CD4-positive, alpha-beta T cell treated with Interferon alpha-2 for 1 hour (primary cell): ENCODE results near the gene ZNF516.

Experiments
- DNase-seq, 2 donors: peaks; one replicate each; pipeline ENCODE4 v3.0.0-alpha.2; 2020 to 2022

ZNF516 gene

DNA sequence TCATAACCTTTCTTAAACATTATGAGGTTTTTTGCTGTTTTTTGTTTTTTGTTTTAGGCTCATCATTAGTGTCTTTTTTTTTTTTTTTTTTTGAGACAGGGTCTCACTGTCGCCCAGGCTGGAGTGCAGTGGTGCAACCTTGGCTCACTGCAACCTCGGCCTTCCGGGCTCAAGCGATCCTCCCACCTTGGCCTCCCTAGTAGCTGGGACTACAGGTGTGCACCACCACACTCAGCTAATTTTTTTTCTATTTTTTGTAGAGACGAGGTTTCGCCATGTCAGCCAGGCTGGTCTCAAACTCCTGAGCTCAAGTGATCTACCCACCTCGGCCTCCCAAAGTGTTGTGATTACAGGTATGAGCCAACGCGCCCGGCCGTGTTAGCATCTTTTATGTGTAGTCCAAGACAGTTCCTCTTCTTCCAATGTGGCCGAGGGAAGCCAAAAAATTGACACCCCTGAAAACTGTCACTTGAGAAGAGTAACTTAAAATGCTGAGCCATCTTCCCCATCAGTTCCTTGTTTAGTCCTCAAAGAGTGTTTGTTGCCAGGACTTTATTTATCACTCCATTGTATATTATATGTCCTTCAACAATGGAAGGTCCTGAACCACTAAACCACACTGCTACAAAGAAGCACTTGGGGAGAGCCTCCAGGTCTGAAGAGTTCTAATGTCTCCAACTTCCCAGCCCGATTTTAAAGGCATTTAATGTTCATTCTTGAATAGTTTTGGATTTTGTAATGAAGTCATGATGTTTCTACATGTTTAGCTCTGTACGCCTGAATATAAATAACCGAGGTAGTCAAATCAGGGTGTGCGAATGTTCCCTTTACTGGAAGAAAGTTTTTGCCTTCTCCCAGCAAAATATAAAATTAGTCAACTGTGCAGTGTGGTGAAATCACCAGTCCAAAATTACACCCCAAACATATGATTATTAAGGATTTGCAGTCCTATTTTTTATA, 26.4 kb downstream of the ZNF516 start:
- DNase-seq = no peak

DNA sequence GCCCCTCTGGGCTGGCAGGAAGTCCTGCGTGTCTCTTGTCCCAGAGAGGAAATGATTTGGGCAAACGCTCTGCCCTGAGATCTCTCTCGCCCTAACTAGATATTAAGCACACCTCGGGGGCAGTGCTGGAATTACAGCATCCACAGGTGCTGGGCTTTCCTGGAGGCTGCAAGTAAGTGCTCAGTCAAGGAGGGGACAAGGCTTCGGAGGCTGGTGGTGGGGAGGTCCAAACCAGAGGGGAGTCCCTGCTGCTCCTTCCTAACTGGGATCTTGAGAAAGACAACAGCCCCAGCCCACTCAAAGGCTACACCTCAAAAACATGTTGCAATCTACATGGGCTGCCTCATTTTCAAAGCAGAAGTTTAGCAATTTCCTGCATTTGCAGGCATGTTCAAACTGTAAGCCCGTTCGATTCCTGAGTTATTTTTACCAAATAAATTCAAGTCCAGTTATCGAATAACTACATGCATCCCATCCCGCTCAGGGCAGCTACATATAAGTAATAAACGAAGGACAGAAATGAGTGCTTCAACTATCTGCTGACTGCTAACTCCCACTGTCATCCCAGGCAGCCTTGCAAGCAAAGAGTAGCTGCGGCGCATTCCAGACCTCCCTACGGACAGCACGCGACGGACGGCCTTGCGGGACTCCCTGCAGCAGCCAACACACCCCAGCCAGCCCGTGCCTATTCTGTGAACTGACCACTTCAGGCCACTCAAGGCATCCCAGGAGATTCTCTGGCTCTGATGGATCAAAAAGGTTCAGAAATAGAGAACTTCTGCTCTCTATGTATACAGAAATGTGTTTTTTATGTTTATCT, 27.5 kb downstream of the ZNF516 start:
- DNase-seq = peak in 1 of 2 donors; percentile 28

DNA sequence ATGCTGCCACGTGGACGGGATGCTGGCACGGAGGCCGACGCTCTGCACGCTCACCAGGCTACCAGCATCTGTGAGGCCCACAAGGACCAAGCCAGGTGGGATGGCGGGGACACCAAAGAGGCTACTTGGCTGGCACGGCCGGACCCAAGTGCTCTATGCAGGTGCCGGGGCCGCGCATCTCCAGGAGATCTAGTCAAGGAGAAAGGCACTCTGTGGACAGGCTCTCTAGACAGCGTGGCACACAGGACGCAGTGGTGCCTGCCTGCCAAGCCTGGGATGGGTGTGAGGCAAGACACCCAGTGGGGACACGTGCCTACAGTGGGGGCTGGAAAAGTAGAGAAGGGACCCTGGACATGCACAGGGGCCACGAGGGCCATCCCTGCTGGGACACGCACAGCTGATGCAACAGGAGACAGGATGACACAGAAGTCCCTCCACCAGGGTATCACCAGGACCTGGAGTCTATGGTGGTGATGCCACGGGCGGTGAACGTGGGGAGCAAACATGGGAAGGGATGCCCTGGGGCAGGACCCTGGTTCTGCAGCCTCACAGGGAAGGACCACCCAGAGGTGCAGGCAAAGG, 28.5 kb downstream of the ZNF516 start:
- no peak for DNase-seq

DNA sequence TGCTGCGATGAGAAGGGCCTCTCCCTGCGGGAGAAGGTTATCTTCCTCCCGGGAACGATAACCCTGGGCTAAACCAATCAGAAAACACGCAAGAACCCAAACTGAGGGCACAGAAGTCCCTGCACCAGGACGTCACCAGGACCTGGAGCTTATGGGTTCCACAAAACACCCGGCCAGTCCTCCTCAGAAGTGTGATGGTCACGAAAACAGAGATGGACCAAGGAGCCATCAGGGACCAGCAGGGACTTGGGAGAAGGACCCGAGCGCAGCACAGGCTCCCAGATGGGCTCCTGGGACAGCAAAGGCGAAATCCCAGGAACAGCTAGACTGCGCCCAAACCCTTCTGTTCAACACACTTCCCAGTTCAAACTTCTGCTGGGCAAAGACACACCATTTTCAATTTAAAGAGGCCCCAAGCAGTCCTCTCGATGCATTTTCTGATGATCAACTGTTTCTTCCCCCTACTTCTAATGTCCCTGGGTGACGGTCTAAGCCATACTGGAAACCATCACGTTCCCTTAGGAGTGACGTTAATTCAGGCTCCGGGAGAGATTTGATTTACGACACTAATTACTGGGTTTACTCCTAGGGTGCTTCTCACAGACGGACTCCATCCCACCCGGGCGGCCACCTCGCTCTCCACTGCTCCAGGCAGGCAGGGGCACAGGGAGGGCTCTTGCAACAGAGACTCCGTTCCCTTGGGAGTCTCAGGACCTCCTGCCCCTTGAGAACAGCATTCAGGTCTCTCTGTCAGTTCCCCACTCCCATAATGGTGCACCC, 29.2 kb downstream of the ZNF516 start:
- DNase-seq = no peak

DNA sequence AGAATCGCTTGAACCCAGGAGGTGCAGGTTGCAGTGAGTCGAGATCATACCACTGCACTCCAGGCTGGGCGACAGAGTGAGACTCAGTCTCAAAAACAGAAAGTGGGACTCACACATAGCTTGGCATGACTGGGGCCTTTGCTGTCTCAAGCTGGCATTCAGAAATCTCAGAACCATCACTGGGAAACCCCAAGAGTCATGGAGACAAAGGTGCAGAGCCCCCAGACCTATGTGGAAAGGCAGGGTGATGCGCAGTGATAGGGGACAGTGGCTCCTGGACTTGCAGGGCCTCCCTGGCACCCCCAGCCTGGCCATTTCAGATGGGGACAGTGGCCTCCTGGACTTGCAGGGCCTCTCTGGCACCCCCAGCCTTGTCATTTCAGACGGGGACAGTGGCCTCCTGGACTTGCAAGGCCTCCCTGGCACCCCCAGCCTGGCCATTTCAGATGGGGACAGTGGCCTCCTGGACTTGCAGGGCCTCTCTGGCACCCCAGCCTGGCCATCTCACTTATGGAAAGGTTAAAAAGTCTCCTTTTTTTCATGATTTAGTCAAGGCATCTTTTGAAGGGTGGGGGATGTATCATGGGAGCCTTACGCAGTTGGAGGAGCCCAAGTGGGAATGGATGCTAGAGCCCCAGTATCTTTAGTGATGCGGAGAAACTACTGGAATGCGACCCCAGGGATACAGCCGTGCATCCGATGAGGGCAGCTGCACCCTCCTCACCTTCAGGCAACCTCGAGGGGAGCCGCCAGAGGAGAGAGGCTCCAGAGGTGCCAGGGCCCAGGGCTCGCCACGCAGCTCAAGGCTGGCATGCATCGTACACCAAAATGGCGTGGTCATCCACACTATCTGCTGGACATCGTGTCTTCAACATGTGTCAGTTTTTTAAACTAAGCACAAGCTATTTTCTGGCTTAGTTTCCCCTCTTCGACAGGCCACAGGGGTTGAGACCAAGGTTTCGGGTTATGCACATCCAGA, 30.5 kb downstream of the ZNF516 start:
- no peak for DNase-seq

DNA sequence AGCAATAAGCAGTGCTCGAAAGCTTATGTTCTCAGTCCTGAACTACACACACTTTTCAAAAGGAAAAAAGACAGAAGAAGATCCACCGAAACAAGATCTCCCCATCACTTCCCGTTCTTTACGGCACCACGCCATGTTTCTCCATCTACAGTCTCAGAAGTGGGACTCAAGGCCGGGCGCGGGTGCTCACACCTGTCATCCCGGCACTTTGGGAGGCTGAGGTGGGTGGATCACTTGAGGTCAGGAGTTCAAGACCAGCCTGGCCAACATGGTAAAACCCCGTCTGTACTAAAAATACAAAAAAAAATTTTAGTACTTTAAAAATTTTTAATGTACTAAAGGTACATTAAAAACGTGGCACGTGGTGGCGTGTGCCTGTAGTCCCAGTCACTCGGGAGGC, 31.2 kb downstream of the ZNF516 start:
- no peak for DNase-seq

DNA sequence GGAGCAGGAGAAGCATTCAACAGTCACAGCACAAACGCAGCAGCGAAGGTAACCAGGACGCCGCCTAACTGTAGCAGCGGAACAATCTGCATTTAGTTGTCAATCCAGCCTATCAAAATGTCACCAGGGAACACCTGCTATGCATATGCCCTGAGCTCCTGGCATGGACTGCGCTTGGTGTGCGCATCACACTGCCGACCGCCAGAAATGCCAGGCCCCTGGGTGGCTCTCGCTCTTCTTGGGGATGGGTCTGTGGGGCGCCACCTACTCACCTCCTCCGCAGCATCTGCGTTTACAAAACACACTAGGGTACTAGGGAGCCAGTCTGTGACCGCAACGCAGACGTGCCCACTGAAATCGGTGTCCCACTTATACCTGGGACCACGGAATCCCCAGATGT, 31.7 kb downstream of the ZNF516 start:
- no peak for DNase-seq

DNA sequence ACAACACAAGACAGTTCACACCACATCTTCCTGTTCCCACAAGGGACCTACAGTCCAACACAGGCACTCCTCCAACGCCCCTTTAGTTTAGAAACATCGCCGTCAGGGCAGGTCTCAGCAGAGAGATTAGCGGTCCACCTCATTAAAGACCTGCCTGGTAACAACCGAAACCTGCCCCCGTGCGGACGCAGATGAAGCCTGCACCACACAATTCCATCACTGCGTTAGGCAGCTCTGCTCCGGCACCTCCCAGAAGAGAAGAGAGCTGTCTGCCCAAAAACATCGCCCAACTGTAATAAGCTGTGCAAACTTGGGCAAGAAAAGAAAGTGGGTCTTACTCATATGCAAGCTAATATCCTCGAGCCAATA, 32.7 kb downstream of the ZNF516 start:
- DNase-seq = no peak

DNA sequence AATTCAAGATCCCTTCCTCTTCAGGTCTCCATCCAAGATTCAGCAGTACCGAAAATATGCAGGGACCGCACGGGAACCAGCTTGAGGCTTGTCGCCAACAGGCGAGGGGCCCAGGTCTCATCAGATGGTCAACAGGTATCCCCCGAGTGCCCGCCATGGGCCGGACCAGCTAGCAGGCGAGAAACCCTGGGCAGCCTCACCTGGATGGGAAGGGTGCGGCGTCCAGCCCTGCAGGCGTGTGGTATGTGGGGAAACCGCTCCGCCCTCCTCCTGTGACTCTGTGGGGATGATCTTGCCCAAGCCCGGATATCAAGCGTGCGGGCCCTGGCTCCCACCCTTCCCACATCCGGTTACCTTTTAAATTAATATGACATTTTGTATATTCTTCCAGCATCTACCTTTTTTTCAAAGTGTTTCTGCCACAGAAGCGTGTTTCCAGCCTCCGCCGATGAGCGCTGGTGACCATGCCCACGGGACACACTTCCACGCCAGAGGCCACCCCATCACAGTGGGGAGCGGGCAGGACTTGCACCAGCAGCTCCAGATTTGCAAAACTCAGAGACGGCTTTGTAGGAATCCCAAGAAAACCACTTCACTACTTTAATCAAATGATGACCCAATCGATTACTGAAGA, 33.2 kb downstream of the ZNF516 start:
- DNase-seq = no peak

DNA sequence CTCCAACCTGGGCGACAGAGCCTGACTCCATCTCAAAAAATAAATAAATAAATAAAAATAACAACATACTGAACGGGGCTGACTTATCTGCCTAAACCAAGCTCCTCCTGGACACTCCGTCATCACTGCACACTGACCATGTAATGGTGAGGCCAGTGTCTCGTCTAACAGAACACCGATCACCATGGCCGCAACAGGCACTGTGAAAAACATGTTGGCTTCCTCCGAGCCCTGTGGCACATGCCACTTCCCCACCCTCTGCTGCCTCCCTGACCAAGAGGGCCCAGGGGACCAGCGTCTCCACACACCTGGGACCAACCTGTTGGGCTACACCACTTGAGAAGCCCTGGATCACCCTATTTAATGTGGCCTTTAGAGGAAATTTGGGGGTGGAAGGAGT, 33.9 kb downstream of the ZNF516 start:
- DNase-seq = no peak

DNA sequence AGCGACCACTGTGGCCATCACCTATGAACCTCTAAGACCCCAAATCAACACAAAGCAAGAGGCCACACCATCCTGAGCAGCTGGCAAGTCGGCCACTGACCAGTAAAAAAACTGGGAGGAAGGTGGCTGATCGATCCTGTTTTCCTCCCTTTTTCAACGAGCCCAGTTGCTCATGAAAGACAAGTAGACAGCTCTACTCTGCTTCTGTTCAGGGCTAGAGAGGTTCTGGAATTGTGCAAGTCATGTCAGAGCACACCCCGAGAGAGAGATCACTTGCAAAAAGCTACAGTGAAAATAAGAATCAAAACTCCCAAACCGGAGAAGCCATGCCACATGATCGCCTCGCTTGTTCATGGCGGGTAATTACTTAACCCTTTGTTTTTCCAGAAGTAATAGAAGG, 34.6 kb downstream of the ZNF516 start:
- DNase-seq = no peak

DNA sequence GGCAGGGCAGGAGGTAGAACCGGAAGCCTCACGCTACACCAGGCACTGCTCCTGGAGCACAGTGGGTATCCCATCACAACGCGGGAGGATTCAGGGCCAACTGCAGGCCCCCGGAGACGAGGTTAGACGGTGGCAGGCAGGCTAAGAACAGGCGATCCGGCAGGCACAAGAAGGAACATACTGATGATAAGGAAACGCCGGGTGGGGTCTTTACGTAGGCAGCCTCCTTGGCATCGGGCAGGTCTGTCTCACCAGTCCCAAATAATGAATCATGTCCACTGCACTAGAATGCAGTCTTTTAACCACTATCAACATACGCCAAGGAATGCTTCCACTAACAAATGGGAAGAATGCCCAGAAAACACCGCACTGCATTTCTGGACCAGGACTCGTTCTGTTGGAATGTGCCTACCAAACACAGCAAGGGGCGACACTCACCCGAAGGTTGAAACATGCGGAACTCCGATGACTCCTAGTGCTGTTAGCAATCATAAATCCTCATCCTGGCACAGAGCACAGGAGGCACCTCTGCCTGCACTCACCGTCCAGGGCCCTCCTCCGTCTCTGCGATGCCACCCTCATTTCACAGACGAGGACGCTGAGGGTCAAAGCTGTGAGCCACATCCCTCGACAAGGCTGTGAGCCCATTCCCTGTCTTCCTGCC, 35.2 kb downstream of the ZNF516 start:
- no peak for DNase-seq

DNA sequence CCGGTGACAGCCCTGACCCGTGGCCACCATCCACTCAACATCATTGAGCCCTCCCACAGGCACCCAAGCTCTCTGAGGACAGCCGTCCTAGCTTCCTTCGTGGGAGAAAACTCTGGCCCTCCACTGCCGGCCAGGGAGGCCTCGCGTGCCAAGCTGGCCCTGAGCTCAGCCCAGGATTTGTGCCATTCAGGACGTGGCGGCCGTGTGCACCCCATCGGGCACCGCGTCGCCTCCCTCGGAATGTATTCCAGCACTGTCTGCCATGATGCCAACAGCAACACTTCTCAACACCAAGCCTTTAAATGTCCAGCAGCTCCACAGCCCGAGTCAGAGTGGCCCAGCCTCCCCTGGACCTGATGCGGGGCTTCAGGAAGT, 35.7 kb downstream of the ZNF516 start:
- DNase-seq = no peak

DNA sequence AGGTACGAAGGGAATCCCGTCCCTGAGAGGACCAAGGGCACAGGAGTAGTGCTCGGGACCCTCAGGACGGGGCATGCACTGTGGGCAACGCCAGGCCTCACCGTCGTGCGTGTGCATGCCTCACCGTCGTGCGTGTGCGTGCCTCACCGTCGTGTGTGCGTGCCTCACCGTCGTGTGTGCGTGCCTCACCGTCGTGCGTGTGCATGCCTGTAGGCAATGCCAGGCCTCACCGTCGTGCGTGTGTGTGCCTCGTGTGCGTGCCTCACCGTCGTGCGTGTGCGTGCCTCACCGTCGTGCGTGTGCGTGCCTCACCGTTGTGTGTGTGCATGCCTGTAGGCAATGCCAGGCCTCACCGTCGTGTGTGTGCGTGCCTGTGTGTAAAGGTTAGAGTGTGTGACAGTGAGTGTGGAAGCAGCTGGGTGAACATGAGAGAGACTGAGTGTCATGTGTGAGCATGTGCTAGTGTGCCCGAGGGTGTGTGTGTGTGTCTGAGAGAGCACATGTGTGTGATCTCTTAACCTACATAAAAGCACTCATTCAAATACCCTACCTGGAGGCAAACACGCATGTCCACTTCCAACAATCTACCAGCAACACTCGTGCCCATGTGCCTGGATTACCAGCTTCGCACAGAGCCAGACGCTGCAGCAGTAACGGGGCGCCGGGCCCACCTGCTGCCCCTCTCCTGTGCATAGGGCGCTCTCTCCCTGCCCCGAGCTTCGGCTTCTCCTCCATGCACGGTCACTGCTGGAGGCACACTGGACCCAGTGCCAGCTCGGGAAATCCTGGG, 36.3 kb downstream of the ZNF516 start:
- no peak for DNase-seq

DNA sequence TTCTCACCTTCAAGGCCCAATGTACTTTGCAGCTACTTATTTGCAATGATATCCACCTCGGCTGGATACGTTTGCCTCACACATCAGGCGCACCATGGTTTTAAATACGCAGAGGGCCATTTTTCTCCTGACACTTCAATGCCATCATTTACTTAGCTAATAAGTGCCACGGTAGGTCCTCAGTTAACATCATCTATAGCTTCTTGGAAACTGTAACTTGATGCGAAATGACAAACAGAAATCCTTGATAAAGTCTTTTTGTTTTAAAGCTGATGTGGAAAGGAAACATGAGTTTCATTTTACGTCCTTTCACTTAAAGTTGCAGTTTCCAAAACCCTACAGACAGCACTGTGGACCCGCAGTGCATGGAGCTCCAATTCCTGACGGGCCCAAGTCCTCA, 37.1 kb downstream of the ZNF516 start:
- DNase-seq = no peak

DNA sequence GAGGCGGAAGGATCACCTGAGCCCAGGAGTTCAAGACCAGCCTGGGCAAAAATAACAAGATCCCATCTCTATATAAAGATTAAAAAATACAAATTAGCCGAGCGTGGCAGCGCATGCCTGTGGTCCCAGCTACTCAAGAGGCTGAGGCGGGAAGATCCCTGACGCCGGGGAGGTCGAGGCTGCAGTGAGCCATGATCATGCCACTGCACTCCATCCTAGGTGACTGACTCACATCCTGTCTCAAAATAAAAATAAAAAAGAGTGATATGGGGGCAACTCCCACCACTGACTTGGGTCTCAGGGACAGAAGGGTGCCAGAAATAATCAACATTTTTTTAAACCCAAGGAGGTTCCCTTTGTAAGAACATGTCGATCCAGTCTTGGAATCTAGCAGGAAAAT, 37.6 kb downstream of the ZNF516 start:
- DNase-seq = no peak

DNA sequence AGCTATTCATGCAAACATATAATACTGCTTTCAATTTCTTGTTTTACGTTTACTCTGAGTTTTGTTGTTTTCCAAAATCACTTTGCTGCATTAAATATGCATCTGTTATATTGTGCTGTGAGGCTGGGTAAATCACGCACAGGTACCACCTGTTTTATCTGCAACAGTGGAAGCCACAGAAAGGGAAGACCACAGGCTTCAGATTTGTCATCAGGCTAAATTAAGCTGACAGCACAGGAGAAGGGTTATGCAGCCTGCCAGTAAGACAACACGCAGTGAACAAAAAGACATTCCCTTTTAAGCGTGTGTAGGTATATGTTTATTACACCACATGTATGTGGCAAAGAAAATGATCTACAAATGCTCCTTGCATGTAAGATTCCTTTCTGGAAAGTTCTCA, 38.2 kb downstream of the ZNF516 start:
- DNase-seq = no peak

DNA sequence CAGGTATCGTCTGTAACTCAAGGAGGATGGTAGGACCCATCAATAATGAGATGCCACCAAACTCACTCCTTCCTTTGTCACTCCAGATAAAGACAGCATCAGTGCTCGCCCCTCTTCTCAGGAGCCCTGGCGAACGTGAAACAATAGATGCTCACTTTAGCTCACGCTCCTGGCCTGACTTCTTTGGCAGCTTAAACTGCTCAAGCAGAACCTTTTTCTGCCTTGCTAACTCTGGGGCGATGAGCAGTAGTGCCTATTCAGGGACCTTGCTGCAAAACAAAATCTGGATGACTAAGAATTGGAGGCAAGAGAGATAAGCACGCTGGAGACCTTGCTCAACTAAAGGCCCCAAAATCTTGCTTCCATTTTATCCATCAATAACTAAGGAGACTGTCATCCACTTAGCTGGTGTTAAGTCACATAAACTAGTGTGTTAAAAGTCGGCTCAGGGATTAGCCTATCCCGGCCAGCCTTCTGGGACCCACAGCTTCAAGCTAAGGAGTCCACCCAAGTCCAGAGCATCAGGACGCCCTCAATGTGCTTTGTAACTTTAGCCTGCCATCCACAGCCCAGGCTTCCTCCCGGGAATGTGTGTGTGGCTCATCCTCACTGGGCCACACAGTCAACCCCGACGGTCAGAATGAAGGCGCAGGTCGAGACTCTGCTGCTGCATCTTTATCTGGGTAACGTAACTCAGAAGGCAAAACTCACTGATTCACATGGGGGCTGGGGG, 38.9 kb downstream of the ZNF516 start:
- DNase-seq = no peak
